ENCODE results near the gene CHI3L2.

CHI3L2 gene

GRCh38 chr1:111220302-111220890 lies 7.1 kb upstream of the CHI3L2 start:
- TF ChIP-seq CTCF (IDR thresholded peaks at IDR 0.05; ENCODE audit: low read depth, low read length, missing control alignments), result no peak

DNA sequence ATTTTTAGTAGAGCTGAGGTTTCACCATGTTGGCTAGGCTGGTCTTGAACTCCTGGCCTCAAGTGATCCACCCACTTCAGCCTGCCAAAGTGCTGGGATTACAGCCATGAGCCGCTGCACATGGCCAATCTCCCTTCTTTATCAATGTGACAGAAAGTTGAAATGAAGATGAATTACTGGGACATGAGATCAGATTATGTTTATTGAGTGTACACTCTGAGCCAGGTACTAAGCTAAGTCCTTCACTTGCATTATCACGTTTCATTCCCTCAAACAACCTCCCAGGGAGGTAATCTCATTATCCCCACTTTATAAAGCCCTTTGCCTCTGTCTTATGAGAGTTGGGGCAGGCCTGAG lies 6.3 kb upstream of the CHI3L2 start:
- no peak for DNase-seq (ENCODE audit: extremely low read depth, low read depth)
- H3K4me3 ChIP-seq (replicated peaks; ENCODE audit: low read depth, low read length), result no peak overlapping the region
- TF ChIP-seq CTCF (IDR thresholded peaks at IDR 0.05; ENCODE audit: low read depth, low read length, missing control alignments), result no peak

More at GRCh38 chr1:111220302-111220890, 7.1 kb upstream of the CHI3L2 start:
- no peak overlapping the region for H3K4me3 ChIP-seq (replicated peaks; ENCODE audit: low read depth, low read length)
- no peak for DNase-seq (ENCODE audit: extremely low read depth, low read depth)

DNA sequence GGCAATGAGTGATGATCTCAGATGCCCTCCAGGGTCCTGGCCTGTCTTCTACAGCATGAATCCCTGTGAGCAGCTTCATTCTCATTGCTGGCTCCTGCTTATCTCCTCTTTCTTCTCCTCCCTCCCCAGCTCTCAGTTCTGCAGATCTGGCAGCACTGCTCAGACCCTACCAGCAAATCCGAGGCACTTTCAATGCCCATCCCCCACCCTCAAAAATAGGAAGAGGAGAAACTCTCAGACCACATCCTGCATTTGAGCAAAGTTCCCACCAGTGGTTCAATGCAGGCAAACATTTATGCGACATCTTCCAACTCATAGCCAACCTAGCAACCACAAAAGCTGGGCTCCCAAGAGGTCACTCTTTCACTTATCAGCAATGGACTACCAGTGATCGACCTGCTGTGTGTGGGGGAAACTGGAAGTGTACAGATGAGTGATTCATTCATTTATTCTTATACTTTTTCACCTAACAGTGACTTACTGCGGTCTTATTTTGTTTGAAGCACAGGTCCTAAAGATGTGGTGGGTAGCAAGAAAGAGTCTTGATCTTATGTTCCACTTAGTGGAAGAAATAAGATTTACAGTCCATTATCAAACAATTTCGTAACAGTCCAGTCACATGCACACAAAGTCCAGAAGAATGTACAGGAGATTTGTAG lies 5.8 kb upstream of the CHI3L2 start:
- H3K4me3 ChIP-seq (replicated peaks; ENCODE audit: low read depth, low read length), result no peak overlapping the region
- no peak for DNase-seq (ENCODE audit: extremely low read depth, low read depth)
- TF ChIP-seq CTCF (IDR thresholded peaks at IDR 0.05; ENCODE audit: low read depth, low read length, missing control alignments), result no peak

- TF ChIP-seq CTCF (IDR thresholded peaks at IDR 0.05; ENCODE audit: low read depth, low read length, missing control alignments), result peak; percentile 86
- no peak overlapping the region for H3K4me3 ChIP-seq (replicated peaks; ENCODE audit: low read depth, low read length)
- no peak for DNase-seq (ENCODE audit: extremely low read depth, low read depth)
Measured at GRCh38 chr1:111222308-111223125, 5.0 kb upstream of the CHI3L2 start.

- no peak overlapping the region for H3K4me3 ChIP-seq (replicated peaks; ENCODE audit: low read depth, low read length)
Measured at GRCh38 chr1:111223126-111223685, 4.3 kb upstream of the CHI3L2 start.

DNA sequence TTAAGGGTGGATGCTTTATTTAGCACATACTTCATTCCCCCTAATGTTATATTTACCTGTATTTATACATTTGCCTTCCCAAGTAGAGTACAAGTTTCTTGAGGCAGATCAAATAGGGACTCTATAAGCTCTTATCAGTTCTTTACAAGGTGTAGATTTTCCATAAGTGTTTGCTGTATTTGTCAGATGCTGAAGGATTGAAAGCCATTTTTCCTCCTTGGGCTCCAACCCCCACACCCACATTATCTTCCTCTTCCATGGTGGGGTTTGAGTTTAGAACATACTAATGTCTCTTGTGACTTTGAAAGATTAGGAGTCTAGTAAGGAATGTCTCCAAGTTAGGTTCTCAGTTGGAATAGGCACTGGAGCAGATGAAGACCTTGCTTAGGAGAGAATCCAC lies 2.4 kb upstream of the CHI3L2 start:
- no peak for DNase-seq (ENCODE audit: extremely low read depth, low read depth)

More at GRCh38 chr1:111223126-111223685, 4.3 kb upstream of the CHI3L2 start:
- no peak for TF ChIP-seq CTCF (IDR thresholded peaks at IDR 0.05; ENCODE audit: low read depth, low read length, missing control alignments)
- no peak for DNase-seq (ENCODE audit: extremely low read depth, low read depth)

More for the DNA sequence above, 2.4 kb upstream of the CHI3L2 start:
- no peak overlapping the region for H3K4me3 ChIP-seq (replicated peaks; ENCODE audit: low read depth, low read length)
- no peak for TF ChIP-seq CTCF (IDR thresholded peaks at IDR 0.05; ENCODE audit: low read depth, low read length, missing control alignments)
